Testis (tissue), 3 donors: ENCODE data around the gene C1R. TPM values are rescaled to one million over a fixed set of nuclear protein-coding genes. Genes with fewer than 3 reads are reported as not detected.

ENCODE experiments used
- DNase-seq: peaks from one replicate; pipeline ENCODE4 v3.0.0-alpha.2; 2019
- H3K27ac ChIP-seq, 2 donors: fragments of 200-600 bp; sonication (generic); one replicate each; pipeline ENCODE4 v1.5.1; 2019
- H3K27me3 ChIP-seq: fragments of 200-600 bp; sonication (generic); one replicate; pipeline ENCODE4 v1.5.1; 2019
- H3K36me3 ChIP-seq: fragments of 200-600 bp; sonication (generic); one replicate; pipeline ENCODE4 v1.5.1; 2017; ENCODE audit warnings: low read depth; ENCODE audit errors: missing control alignments
- H3K4me1 ChIP-seq: fragments of 200-600 bp; sonication (generic); one replicate; pipeline ENCODE4 v1.5.1; 2019
- H3K4me3 ChIP-seq, 2 donors: fragments of 200-600 bp; sonication (generic); one replicate each; pipeline ENCODE4 v1.5.1; 2017 to 2019
- H3K9me3 ChIP-seq: fragments of 200-600 bp; sonication (generic); one replicate; pipeline ENCODE4 v1.5.1; 2017
- POLR2A ChIP-seq: fragments of 450-650 bp; IDR thresholded peaks from one replicate; pipeline ENCODE4 v1.6.1; 2017; ENCODE audit warnings: antibody characterized with exemption, mild to moderate bottlenecking, moderate library complexity
- WGBS, 2 donors: methylation state at CpG; one replicate each; pipeline ENCODE4 v1.1.5; 2018; 5-methylcytosine and 5-hydroxymethylcytosine counted together
- intact Hi-C: fragments of 100-400 bp; cut with DNase I; formaldehyde crosslinking; loops from one replicate; pipeline ENCODE4 v1.15.1; 2023; ENCODE audit warnings: low total_unique reads
- polyA plus RNA-seq: library from polyadenylated mRNA; stranded (reverse); fragments of 350-450 nt; fragmentation: Illumina TruSeq; extraction: RNeasy Lipid Tissue Mini Kit (QIAGEN cat#74804); gene quantifications from one replicate; pipeline ENCODE4 v1.2.3, GENCODE V29; 2014; ENCODE audit warnings: low read depth, low replicate concordance; ENCODE audit not compliant: insufficient read depth
- total RNA-seq, 2 donors: library from RNA; depleted of rRNA; stranded (reverse); fragments of >200 nt; gene quantifications; one replicate each; pipeline ENCODE4 v1.2.3, GENCODE V29; 2016
- TF ChIP-seq, protein P1 (sequence below), 3 experiments: fragments of 450-650 bp in 2 of 3; fragments of 200-600 bp in 1 of 3; sonication (generic) in 1 of 3; IDR thresholded peaks; one replicate each; pipeline ENCODE4 v1.5.1; 2016 to 2019; ENCODE audit warnings: antibody characterized with exemption in 3 of 3, mild to moderate bottlenecking in 2 of 3, moderate library complexity in 1 of 3

The C1R gene
- total and polyA plus RNA-seq, 3 donors from 2014 or later = 51.4 to 330 (median 174) TPM

DNA sequence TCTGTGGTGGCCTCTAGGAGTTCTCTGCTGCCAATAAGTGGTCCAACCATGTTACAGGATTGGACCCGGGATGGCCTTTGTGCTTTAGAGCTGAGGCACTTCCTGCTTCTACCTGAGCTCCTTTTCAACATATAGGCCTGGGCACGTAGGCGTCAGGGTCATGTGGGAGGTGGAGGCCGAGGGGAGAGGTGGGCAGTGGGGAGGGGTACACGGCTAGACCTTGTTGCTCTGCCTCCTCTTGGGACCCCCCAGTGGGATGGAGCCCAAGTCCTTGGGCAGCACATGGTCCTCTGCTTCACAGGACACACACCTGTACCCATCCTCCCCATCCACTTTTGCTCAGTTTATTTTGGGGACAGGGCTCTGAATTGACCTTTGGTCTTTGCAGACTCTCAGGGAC is 29.1 kb upstream of the C1R start:
- H3K27ac ChIP-seq = no peak overlapping the region
- no peaks in the 10 kb centered on the region for H3K9me3 ChIP-seq
- peaks cover 13% of the 10 kb centered on the region for H3K4me1 ChIP-seq
- no peaks in the 10 kb centered on the region for H3K27me3 ChIP-seq
- TF ChIP-seq, protein P1, sequence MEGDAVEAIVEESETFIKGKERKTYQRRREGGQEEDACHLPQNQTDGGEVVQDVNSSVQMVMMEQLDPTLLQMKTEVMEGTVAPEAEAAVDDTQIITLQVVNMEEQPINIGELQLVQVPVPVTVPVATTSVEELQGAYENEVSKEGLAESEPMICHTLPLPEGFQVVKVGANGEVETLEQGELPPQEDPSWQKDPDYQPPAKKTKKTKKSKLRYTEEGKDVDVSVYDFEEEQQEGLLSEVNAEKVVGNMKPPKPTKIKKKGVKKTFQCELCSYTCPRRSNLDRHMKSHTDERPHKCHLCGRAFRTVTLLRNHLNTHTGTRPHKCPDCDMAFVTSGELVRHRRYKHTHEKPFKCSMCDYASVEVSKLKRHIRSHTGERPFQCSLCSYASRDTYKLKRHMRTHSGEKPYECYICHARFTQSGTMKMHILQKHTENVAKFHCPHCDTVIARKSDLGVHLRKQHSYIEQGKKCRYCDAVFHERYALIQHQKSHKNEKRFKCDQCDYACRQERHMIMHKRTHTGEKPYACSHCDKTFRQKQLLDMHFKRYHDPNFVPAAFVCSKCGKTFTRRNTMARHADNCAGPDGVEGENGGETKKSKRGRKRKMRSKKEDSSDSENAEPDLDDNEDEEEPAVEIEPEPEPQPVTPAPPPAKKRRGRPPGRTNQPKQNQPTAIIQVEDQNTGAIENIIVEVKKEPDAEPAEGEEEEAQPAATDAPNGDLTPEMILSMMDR (IDR thresholded peaks at IDR 0.05) = no peak
- TF ChIP-seq POLR2A = no peak
- no peak for DNase-seq
- H3K4me3 ChIP-seq = no peak overlapping the region
- intact Hi-C loops = no loop called here
- H3K36me3 ChIP-seq = no peaks in the 10 kb centered on the region
- WGBS, 2 donors = 69 to 92% methylated on average over 5 of the region's 5 CpGs

DNA sequence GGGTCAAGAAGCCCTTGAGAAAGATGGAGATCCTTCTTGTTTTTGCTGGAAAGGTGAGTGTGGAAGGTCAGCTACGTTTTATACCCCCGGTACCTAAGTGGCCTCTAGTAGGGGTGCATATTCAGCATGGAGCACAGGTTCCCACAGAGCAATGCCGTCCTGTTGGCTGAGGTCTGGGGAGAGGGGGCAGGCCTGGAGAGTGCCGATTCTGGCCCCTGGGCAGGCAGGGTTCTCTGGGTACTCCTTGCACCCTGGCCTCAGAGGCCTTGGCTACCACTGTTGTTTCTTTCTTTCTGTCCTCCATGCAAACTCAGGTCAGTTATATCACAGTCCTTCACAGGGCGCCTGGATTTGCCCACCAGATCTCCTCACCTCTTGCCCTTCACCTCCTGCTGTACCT is 27.9 kb upstream of the C1R start:
- no peak overlapping the region for H3K4me3 ChIP-seq
- intact Hi-C loops = no loop called here
- H3K9me3 ChIP-seq = no peaks in the 10 kb centered on the region
- no peak overlapping the region for H3K27ac ChIP-seq
- no peaks in the 10 kb centered on the region for H3K27me3 ChIP-seq
- WGBS, 2 donors = 93 to 95% methylated on average over 5 of the region's 5 CpGs
- no peak for DNase-seq
- H3K4me1 ChIP-seq = peaks cover 13% of the 10 kb centered on the region
- H3K36me3 ChIP-seq = no peaks in the 10 kb centered on the region
- TF ChIP-seq, protein P1 (IDR thresholded peaks at IDR 0.05) = no peak
- no peak for TF ChIP-seq POLR2A

DNA sequence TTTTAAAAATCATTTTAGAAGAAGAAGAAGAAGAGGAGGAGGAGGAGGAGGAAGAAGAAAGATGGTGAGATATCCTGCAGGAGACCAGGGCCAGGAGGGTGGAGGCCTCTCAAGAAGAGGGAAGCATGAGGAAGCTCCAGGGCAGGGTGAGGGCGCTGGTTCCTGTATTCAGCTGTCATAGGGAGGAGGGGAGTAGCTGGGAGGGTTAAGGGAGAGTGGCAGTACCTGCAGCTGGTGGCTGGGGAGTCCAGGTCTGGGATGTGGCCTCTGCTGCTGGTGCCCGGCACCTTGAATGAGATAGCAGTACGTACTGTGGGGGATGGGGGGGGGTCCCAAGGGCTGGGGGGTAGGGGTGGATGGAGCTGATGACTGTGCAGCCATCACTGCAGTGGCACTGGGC is 26.6 kb upstream of the C1R start:
- no peaks in the 10 kb centered on the region for H3K9me3 ChIP-seq
- H3K36me3 ChIP-seq = no peaks in the 10 kb centered on the region
- no peak overlapping the region for H3K27ac ChIP-seq
- no peak for DNase-seq
- 75 to 95% methylated on average over 3 of the region's 3 CpGs for WGBS, 2 donors
- H3K4me3 ChIP-seq = no peak overlapping the region
- intact Hi-C loops = no loop called here
- TF ChIP-seq POLR2A = no peak
- TF ChIP-seq, protein P1 (IDR thresholded peaks at IDR 0.05) = no peak
- H3K4me1 ChIP-seq = peaks cover 12% of the 10 kb centered on the region
- H3K27me3 ChIP-seq = no peaks in the 10 kb centered on the region

DNA sequence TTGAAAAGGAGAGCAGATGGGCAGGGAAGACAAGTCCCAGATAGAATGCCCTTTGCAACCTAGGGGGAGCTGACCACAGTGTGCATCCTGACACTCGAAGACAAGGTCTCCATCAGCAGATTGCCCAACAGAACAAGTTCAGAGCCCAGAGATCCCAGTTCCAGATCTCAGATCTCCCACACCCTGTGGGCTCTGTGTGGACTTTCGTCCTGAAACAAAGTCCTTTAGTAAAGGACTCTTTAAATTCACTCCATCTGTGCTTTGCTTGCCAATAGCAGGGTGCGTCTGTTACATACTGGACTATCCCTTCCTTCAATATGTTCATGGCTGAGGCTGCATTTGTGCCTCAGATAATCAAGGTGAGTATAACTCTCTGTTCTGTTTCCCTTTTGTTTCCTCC is 25.4 kb upstream of the C1R start:
- TF ChIP-seq, protein P1 (IDR thresholded peaks at IDR 0.05) = no peak
- TF ChIP-seq POLR2A = no peak
- Histone ChIP-seq H3K27ac (no peak overlapping the region), H3K9me3 (no peaks in the 10 kb centered on the region), H3K4me1 (peaks cover 8% of the 10 kb centered on the region), H3K27me3 (no peaks in the 10 kb centered on the region), H3K4me3 (no peak overlapping the region), H3K36me3 (no peaks in the 10 kb centered on the region)
- intact Hi-C loops = no loop called here
- DNase-seq = no peak
- WGBS, 2 donors = 92% methylated on average over 3 of the region's 3 CpGs

GRCh38 chr12:7116916-7117315 is 24.7 kb upstream of the C1R start:
- H3K27ac ChIP-seq = no peak overlapping the region
- peaks cover 12% of the 10 kb centered on the region for H3K4me1 ChIP-seq
- no peaks in the 10 kb centered on the region for H3K36me3 ChIP-seq
- H3K27me3 ChIP-seq = no peaks in the 10 kb centered on the region
- no peak overlapping the region for H3K4me3 ChIP-seq
- intact Hi-C loops = no loop called here
- no peak for DNase-seq
- no peaks in the 10 kb centered on the region for H3K9me3 ChIP-seq
- WGBS, 2 donors = 91 to 97% methylated on average over 9 of the region's 9 CpGs
- TF ChIP-seq POLR2A = no peak
- TF ChIP-seq, protein P1 (IDR thresholded peaks at IDR 0.05) = no peak
